Tibial nerve (tissue), 4 donors: ENCODE measurements around the gene CCZ1. TPM values are rescaled to one million over a fixed set of nuclear protein-coding genes. Genes with fewer than 3 reads are reported as not detected.
"Not testable (repeated sequence)": the region's sequence is repeated elsewhere in the genome, so short reads cannot be mapped to it uniquely, and the experiment has no call there.

Experiments
- DNase-seq, 2 donors: peaks; one replicate each; pipeline ENCODE4 v3.0.0-alpha.2; 2019; ENCODE audit warnings: low spot score in 2 of 2
- H3K27ac ChIP-seq, 4 donors: fragments of 200-600 bp; sonication (generic) in 3 of 4; one replicate each; pipeline ENCODE4 v1.5.1; 2017 to 2019; ENCODE audit warnings: mild to moderate bottlenecking in 1 of 4
- H3K27me3 ChIP-seq, 2 donors: fragments of 200-600 bp; sonication (generic) in 1 of 2; one replicate each; pipeline versions ENCODE4 v1.5.1 to v1.6.0; 2017 to 2019
- H3K36me3 ChIP-seq, 3 donors: fragments of 200-600 bp; sonication (generic); one replicate each; pipeline ENCODE4 v1.5.1; 2018 to 2019
- H3K4me1 ChIP-seq, 4 donors: fragments of 200-600 bp; sonication (generic) in 3 of 4; one replicate each; pipeline ENCODE4 v1.5.1; 2017 to 2019
- H3K4me3 ChIP-seq, 4 donors: fragments of 200-600 bp; sonication (generic) in 3 of 4; one replicate each; pipeline ENCODE4 v1.5.1; 2017 to 2019; ENCODE audit warnings: mild to moderate bottlenecking in 1 of 4, moderate library complexity in 1 of 4
- H3K9me3 ChIP-seq, 4 donors: fragments of 200-600 bp; sonication (generic) in 3 of 4; one replicate each; pipeline ENCODE4 v1.5.1; 2017 to 2019
- CTCF ChIP-seq, 5 experiments: fragments of 200-600 bp in 3 of 5; fragments of 450-650 bp in 2 of 5; sonication (generic) in 3 of 5; IDR thresholded peaks; one replicate each; pipeline ENCODE4 v1.5.1; 2016 to 2019; ENCODE audit warnings: antibody characterized with exemption in 5 of 5, mild to moderate bottlenecking in 3 of 5, moderate library complexity in 2 of 5
- EP300 ChIP-seq, 2 donors: sonication (generic); formaldehyde crosslinking; IDR thresholded peaks; one replicate each; pipeline ENCODE4 v1.6.1; 2017; ENCODE audit warnings: antibody characterized with exemption in 2 of 2, mild to moderate bottlenecking in 1 of 2
- POLR2A ChIP-seq, 2 donors: fragments of 450-650 bp; IDR thresholded peaks; one replicate each; pipeline ENCODE4 v1.6.1; 2017; ENCODE audit warnings: antibody characterized with exemption in 2 of 2, mild to moderate bottlenecking in 2 of 2, moderate library complexity in 2 of 2
- WGBS, 2 donors: methylation state at CpG; one replicate each; pipeline ENCODE4 v1.1.5; 2018; 5-methylcytosine and 5-hydroxymethylcytosine counted together
- total RNA-seq, 4 donors: library from RNA; depleted of rRNA; stranded (reverse); fragments of >200 nt; gene quantifications; one replicate each; pipeline ENCODE4 v1.1.0, GENCODE V29; 2016

The CCZ1 gene
- total RNA-seq, 4 donors from 2014 or later, result 30.8 to 44.1 (median 38.1) TPM

- WGBS, 2 donors, result 84 to 88% methylated on average over 6 of the region's 6 CpGs
- Histone ChIP-seq H3K4me3 (no peak overlapping the region), H3K36me3 (no peaks in the 10 kb centered on the region), H3K4me1 (no peaks in the 10 kb centered on the region), H3K27ac (no peak overlapping the region), H3K9me3 (peaks cover 0 to 3% (median 0%) of the 10 kb centered on the region in 4 donors), H3K27me3 (no peaks in the 10 kb centered on the region)
- no peak for DNase-seq
- TF ChIP-seq POLR2A (IDR thresholded peaks at IDR 0.05) (no peak), EP300 (IDR thresholded peaks at IDR 0.05) (no peak), CTCF (IDR thresholded peaks at IDR 0.05) (no peak)
These were observed 31.5 kb upstream of the CCZ1 start for GRCh38 chr7:5867060-5867459.

GRCh38 chr7:5868928-5869341 lies 29.6 kb upstream of the CCZ1 start:
- not testable (repeated sequence) for H3K27me3 ChIP-seq, H3K4me3 ChIP-seq, H3K27ac ChIP-seq, H3K36me3 ChIP-seq, DNase-seq, H3K9me3 ChIP-seq, H3K4me1 ChIP-seq
- 59 to 66% methylated on average over 6 of the region's 6 CpGs for WGBS, 2 donors

- TF ChIP-seq EP300 (IDR thresholded peaks at IDR 0.05) (no peak), CTCF (IDR thresholded peaks at IDR 0.05) (no peak), POLR2A (IDR thresholded peaks at IDR 0.05) (no peak)
- Histone ChIP-seq H3K4me1 (no peaks in the 10 kb centered on the region), H3K36me3 (no peaks in the 10 kb centered on the region), H3K4me3 (no peak overlapping the region), H3K9me3 (peaks cover 0 to 3% (median 0%) of the 10 kb centered on the region in 4 donors), H3K27me3 (no peaks in the 10 kb centered on the region), H3K27ac (no peak overlapping the region)
- DNase-seq, result no peak
- 74% methylated on average over 13 of the region's 13 CpGs for WGBS, 2 donors
These were observed 28.8 kb upstream of the CCZ1 start for GRCh38 chr7:5869691-5870090.

GRCh38 chr7:5870311-5870710 lies 28.2 kb upstream of the CCZ1 start:
- H3K4me3 ChIP-seq, result no peak overlapping the region
- no peaks in the 10 kb centered on the region for H3K4me1 ChIP-seq
- WGBS, 2 donors, result 39 to 43% methylated on average over 2 of the region's 2 CpGs
- no peaks in the 10 kb centered on the region for H3K36me3 ChIP-seq
- H3K27me3 ChIP-seq, result no peaks in the 10 kb centered on the region
- peak overlapping the region in 1 of 4 donors; percentile 5 for H3K27ac ChIP-seq
- TF ChIP-seq EP300 (IDR thresholded peaks at IDR 0.05) (no peak), CTCF (IDR thresholded peaks at IDR 0.05) (no peak), POLR2A (IDR thresholded peaks at IDR 0.05) (no peak)
- H3K9me3 ChIP-seq, result peaks cover 0 to 3% (median 0%) of the 10 kb centered on the region in 4 donors
- DNase-seq, result no peak

GRCh38 chr7:5872326-5872725 lies 26.2 kb upstream of the CCZ1 start:
- Histone ChIP-seq H3K27ac (no peak overlapping the region), H3K4me1 (no peaks in the 10 kb centered on the region), H3K27me3 (no peaks in the 10 kb centered on the region), H3K36me3 (no peaks in the 10 kb centered on the region), H3K9me3 (peaks cover 0 to 1% (median 0%) of the 10 kb centered on the region in 4 donors), H3K4me3 (no peak overlapping the region)
- no peak for DNase-seq
- WGBS, 2 donors, result 42 to 47% methylated on average over 7 of the region's 7 CpGs
- TF ChIP-seq POLR2A (IDR thresholded peaks at IDR 0.05) (no peak), EP300 (IDR thresholded peaks at IDR 0.05) (no peak), CTCF (IDR thresholded peaks at IDR 0.05) (no peak)

- not testable (repeated sequence) for H3K27me3 ChIP-seq, H3K36me3 ChIP-seq, H3K4me1 ChIP-seq, H3K4me3 ChIP-seq, H3K27ac ChIP-seq, DNase-seq, H3K9me3 ChIP-seq
- 66 to 69% methylated on average over 3 of the region's 3 CpGs for WGBS, 2 donors
These were observed 18.9 kb upstream of the CCZ1 start for GRCh38 chr7:5879591-5879990.

GRCh38 chr7:5880106-5880505 lies 18.4 kb upstream of the CCZ1 start:
- 36 to 42% methylated on average over 6 of the region's 6 CpGs for WGBS, 2 donors

GRCh38 chr7:5884431-5884830 lies 14.1 kb upstream of the CCZ1 start:
- not testable (repeated sequence) for DNase-seq, H3K36me3 ChIP-seq, H3K4me1 ChIP-seq, H3K4me3 ChIP-seq, H3K27me3 ChIP-seq, H3K27ac ChIP-seq, H3K9me3 ChIP-seq
- 90 to 91% methylated on average over 5 of the region's 5 CpGs for WGBS, 2 donors

More at GRCh38 chr7:5880106-5880505, 18.4 kb upstream of the CCZ1 start:
- not testable (repeated sequence) for H3K27ac ChIP-seq, DNase-seq, H3K4me1 ChIP-seq, H3K9me3 ChIP-seq, H3K36me3 ChIP-seq, H3K27me3 ChIP-seq, H3K4me3 ChIP-seq

GRCh38 chr7:5888021-5888420 lies 10.5 kb upstream of the CCZ1 start:
- not testable (repeated sequence) for H3K9me3 ChIP-seq, H3K4me3 ChIP-seq, H3K36me3 ChIP-seq, H3K4me1 ChIP-seq, DNase-seq, H3K27ac ChIP-seq, H3K27me3 ChIP-seq
- WGBS, 2 donors, result 80 to 90% methylated on average over 5 of the region's 5 CpGs

- H3K36me3 ChIP-seq, result not testable (repeated sequence)
- 79 to 89% methylated on average over 2 of the region's 2 CpGs for WGBS, 2 donors
These were observed 8.3 kb upstream of the CCZ1 start for GRCh38 chr7:5890244-5890643.

More at GRCh38 chr7:5890244-5890643, 8.3 kb upstream of the CCZ1 start:
- H3K27me3 ChIP-seq, H3K9me3 ChIP-seq, H3K4me1 ChIP-seq, H3K27ac ChIP-seq, H3K4me3 ChIP-seq, DNase-seq: not testable (repeated sequence)
